Left lobe of liver (tissue), 2 donors: ENCODE measurements around the gene PPARA. TPM values are rescaled to one million over a fixed set of nuclear protein-coding genes. Genes with fewer than 3 reads are reported as not detected.
"Not testable (repeated sequence)": the region's sequence is repeated elsewhere in the genome, so short reads cannot be mapped to it uniquely, and the experiment has no call there.

Source experiments
- ATAC-seq: fragments of 200-7000 bp; cut with Tn5 transposase; one replicate; pipeline ENCODE4 v1.9.1; 2020; ENCODE audit warnings: mild to moderate bottlenecking, moderate library complexity
- DNase-seq: peaks from one replicate; pipeline ENCODE4 v3.0.0-alpha.2; 2020; ENCODE audit warnings: low spot score
- total RNA-seq: library from RNA; stranded (reverse); gene quantifications from one replicate; pipeline ENCODE4 v1.2.1, GENCODE V29; 2021
- donor health status: DM: no; HTN: no; CAD: no; lungs with moderate emphysema.
- donor health status: DM: no; HTN: yes; CAD: no.

The PPARA gene
- total RNA-seq, 1 donor from 2014 or later: 122 TPM

- ATAC-seq (peak; percentile 58), DNase-seq (peak; percentile 94)
Measured at GRCh38 chr22:46125816-46126765, 24.2 kb upstream of the PPARA start.

GRCh38 chr22:46126853-46127385 is 23.4 kb upstream of the PPARA start:
- ATAC-seq: no peak
- no peak for DNase-seq

GRCh38 chr22:46127556-46127955 is 22.8 kb upstream of the PPARA start:
- DNase-seq: no peak

GRCh38 chr22:46128606-46129005 is 21.7 kb upstream of the PPARA start:
- ATAC-seq (no peak), DNase-seq (no peak)

More at GRCh38 chr22:46127556-46127955, 22.8 kb upstream of the PPARA start:
- ATAC-seq: no peak

GRCh38 chr22:46129390-46130041 is 20.8 kb upstream of the PPARA start:
- ATAC-seq (peak; percentile 55), DNase-seq (peak; percentile 94)

- peak; percentile 36 for ATAC-seq
Measured at GRCh38 chr22:46131151-46131587, 19.2 kb upstream of the PPARA start.

GRCh38 chr22:46132193-46132829 is 18.0 kb upstream of the PPARA start:
- ATAC-seq (peak; percentile 41), DNase-seq (peak; percentile 87)

More at GRCh38 chr22:46131151-46131587, 19.2 kb upstream of the PPARA start:
- peak; percentile 83 for DNase-seq

GRCh38 chr22:46132830-46133587 is 17.3 kb upstream of the PPARA start:
- ATAC-seq: peak; percentile 59
- DNase-seq: peak; percentile 96

GRCh38 chr22:46133588-46133855 is 16.8 kb upstream of the PPARA start:
- ATAC-seq (no peak), DNase-seq (no peak)

- no peak for DNase-seq
- no peak for ATAC-seq
Measured at GRCh38 chr22:46134111-46134705, 16.1 kb upstream of the PPARA start.

GRCh38 chr22:46135611-46136485 is 14.5 kb upstream of the PPARA start:
- DNase-seq: peak; percentile 77
- peak; percentile 20 for ATAC-seq

GRCh38 chr22:46136486-46137217 is 13.7 kb upstream of the PPARA start:
- DNase-seq (no peak), ATAC-seq (no peak)

GRCh38 chr22:46137218-46137766 is 13.0 kb upstream of the PPARA start:
- DNase-seq: no peak

GRCh38 chr22:46138058-46138797 is 12.1 kb upstream of the PPARA start:
- DNase-seq: no peak

More at GRCh38 chr22:46137218-46137766, 13.0 kb upstream of the PPARA start:
- no peak for ATAC-seq

GRCh38 chr22:46139417-46139816 is 10.9 kb upstream of the PPARA start:
- DNase-seq, ATAC-seq: not testable (repeated sequence)

More at GRCh38 chr22:46138058-46138797, 12.1 kb upstream of the PPARA start:
- no peak for ATAC-seq

GRCh38 chr22:46139895-46140350 is 10.4 kb upstream of the PPARA start:
- ATAC-seq (peak; percentile 17), DNase-seq (no peak)
